SU-DHL-6 (cell line): Measurements from ENCODE around the gene PEX5.

Experiments used
- CTCF ChIP-seq: fragments of 200-600 bp; sonication (generic); IDR thresholded peaks from one replicate; pipeline ENCODE4 v1.5.1; 2017; ENCODE audit warnings: antibody characterized with exemption, mild to moderate bottlenecking, low read length, moderate library complexity; ENCODE audit not compliant: insufficient read depth, poor library complexity, severe bottlenecking
- EZH2phosphoT487 ChIP-seq: fragments of 200-600 bp; sonication (generic), shearing (Covaris generic); conservative IDR thresholded peaks from 2 replicates; pipeline ENCODE4 v1.6.1; 2018; ENCODE audit warnings: mild to moderate bottlenecking, antibody characterized with exemption, low read length, moderate library complexity, mixed read lengths

- TF ChIP-seq CTCF (no peak), EZH2phosphoT487 (no peak)
Measured at GRCh38 chr12:7154042-7154441, 35.4 kb upstream of the PEX5 start.
